H9 (cell line): ENCODE data around the gene RAB1B. TPM values are rescaled to one million over a fixed set of nuclear protein-coding genes. Genes with fewer than 3 reads are reported as not detected.
A peak's percentile ranks its signal among the peaks of the same experiment; 100 is the strongest.

Experiments
- DNase-seq: peaks from one replicate; pipeline ENCODE4 v3.0.0-alpha.2; 2017
- H2AFZ ChIP-seq: one replicate; pipeline ENCODE4 v1.6.1; 2013; ENCODE audit warnings: mild to moderate bottlenecking, low read length, control low read depth, moderate library complexity
- H2AK5ac ChIP-seq: 2 replicates; pipeline ENCODE4 v1.6.1; 2013; ENCODE audit warnings: low read length, control low read depth, mixed read lengths; ENCODE audit not compliant: insufficient read length
- H2BK120ac ChIP-seq: one replicate; pipeline ENCODE4 v1.6.1; 2013; ENCODE audit warnings: low read depth, mild to moderate bottlenecking, low read length, control low read depth, inconsistent platforms; ENCODE audit not compliant: poor library complexity, severe bottlenecking
- H2BK12ac ChIP-seq: 2 replicates; pipeline ENCODE4 v1.6.1; 2013; ENCODE audit warnings: low read length, control low read depth, mixed read lengths, low read depth; ENCODE audit not compliant: insufficient read length
- H2BK15ac ChIP-seq: 2 replicates; pipeline ENCODE4 v1.6.1; 2013; ENCODE audit warnings: low read depth, low read length, control low read depth
- H2BK20ac ChIP-seq: one replicate; pipeline ENCODE4 v1.6.1; 2013; ENCODE audit warnings: low read depth, mild to moderate bottlenecking, low read length, control low read depth, inconsistent platforms; ENCODE audit not compliant: poor library complexity, severe bottlenecking
- H2BK5ac ChIP-seq: 2 replicates; pipeline ENCODE4 v1.6.1; 2013; ENCODE audit warnings: low read length, control low read depth, mixed read lengths; ENCODE audit not compliant: insufficient read length
- H3K14ac ChIP-seq: 2 replicates; pipeline ENCODE4 v1.6.1; 2013; ENCODE audit warnings: low read length, control low read depth; ENCODE audit not compliant: insufficient read depth
- H3K18ac ChIP-seq: 2 replicates; pipeline ENCODE4 v1.6.1; 2013; ENCODE audit warnings: low read depth, mild to moderate bottlenecking, mixed read lengths, low read length, control low read depth; ENCODE audit not compliant: insufficient read length
- H3K23ac ChIP-seq: 2 replicates; pipeline ENCODE4 v1.6.1; 2013; ENCODE audit warnings: low read length, control low read depth, mixed read lengths, low read depth; ENCODE audit not compliant: insufficient read length
- H3K23me2 ChIP-seq: 2 replicates; pipeline ENCODE4 v1.6.1; 2013; ENCODE audit warnings: low read depth, mild to moderate bottlenecking, mixed read lengths, low read length, control low read depth; ENCODE audit not compliant: insufficient read length, poor library complexity, severe bottlenecking
- H3K27ac ChIP-seq: 2 replicates; pipeline ENCODE4 v1.5.1; 2013; ENCODE audit warnings: low read length, control low read depth, mixed read lengths, low read depth; ENCODE audit not compliant: insufficient read length
- H3K27me3 ChIP-seq: 2 replicates; pipeline ENCODE4 v1.6.1; 2013; ENCODE audit warnings: low read length, control low read depth, inconsistent platforms; ENCODE audit not compliant: insufficient read depth
- H3K4ac ChIP-seq: 2 replicates; pipeline ENCODE4 v1.6.1; 2013; ENCODE audit warnings: low read depth, mild to moderate bottlenecking, control low read depth, inconsistent platforms, low read length, moderate library complexity
- H3K4me1 ChIP-seq: 2 replicates; pipeline ENCODE4 v1.6.1; 2013; ENCODE audit warnings: low read length, control low read depth, inconsistent platforms; ENCODE audit not compliant: insufficient read depth
- H3K4me2 ChIP-seq: 2 replicates; pipeline ENCODE4 v1.6.1; 2013; ENCODE audit warnings: low read length, control low read depth, mixed read lengths; ENCODE audit not compliant: insufficient read length, insufficient read depth
- H3K56ac ChIP-seq: 2 replicates; pipeline ENCODE4 v1.6.1; 2013; ENCODE audit warnings: low read depth, mild to moderate bottlenecking, mixed read lengths, low read length, control low read depth; ENCODE audit not compliant: insufficient read length
- H3K79me1 ChIP-seq: 2 replicates; pipeline ENCODE4 v1.6.1; 2013; ENCODE audit warnings: low read depth, mild to moderate bottlenecking, moderate library complexity, low read length, control low read depth, inconsistent platforms; ENCODE audit not compliant: insufficient read depth, poor library complexity, severe bottlenecking
- H3K79me2 ChIP-seq: 2 replicates; pipeline ENCODE4 v1.6.1; 2013; ENCODE audit warnings: low read length, control low read depth, inconsistent platforms; ENCODE audit not compliant: insufficient read depth
- H3K9ac ChIP-seq: 2 replicates; pipeline ENCODE4 v1.6.1; 2013; ENCODE audit warnings: low read length, control low read depth, mixed read lengths; ENCODE audit not compliant: insufficient read length; ENCODE audit errors: extremely low read depth
- H3K9me3 ChIP-seq: one replicate; pipeline ENCODE4 v1.6.1; 2013; ENCODE audit warnings: low read depth, low read length, inconsistent platforms; ENCODE audit not compliant: control insufficient read depth
- H3T11ph ChIP-seq: one replicate; pipeline ENCODE4 v1.6.1; 2013; ENCODE audit warnings: mild to moderate bottlenecking, low read length, control low read depth, inconsistent platforms
- H4K20me1 ChIP-seq: one replicate; pipeline ENCODE4 v1.6.1; 2013; ENCODE audit not compliant: control insufficient read depth, insufficient read length, insufficient read depth
- H4K5ac ChIP-seq: 2 replicates; pipeline ENCODE4 v1.6.1; 2013; ENCODE audit warnings: low read depth, mild to moderate bottlenecking, mixed read lengths, low read length, control low read depth; ENCODE audit not compliant: insufficient read length
- H4K8ac ChIP-seq: replicated peaks from 2 replicates; pipeline ENCODE4 v1.6.1; 2013; ENCODE audit warnings: low read length, control low read depth, mixed read lengths, low read depth; ENCODE audit not compliant: insufficient read length
- H4K91ac ChIP-seq: 2 replicates; pipeline ENCODE4 v1.6.1; 2013; ENCODE audit warnings: low read depth, mild to moderate bottlenecking, moderate library complexity, mixed read lengths, low read length, control low read depth; ENCODE audit not compliant: insufficient read length
- H3K27ac Mint-ChIP-seq, 3 experiments: 2 replicates in 2 of 3; 3 replicates in 1 of 3; pipeline ENCODE4 v1.8.0; 2020 to 2021; ENCODE audit warnings: mixed read lengths in 3 of 3, mild to moderate bottlenecking in 1 of 3, moderate library complexity in 1 of 3
- H3K27me3 Mint-ChIP-seq: 2 replicates; pipeline ENCODE4 v1.8.0; 2021; ENCODE audit warnings: low read depth, mild to moderate bottlenecking, moderate library complexity, mixed read lengths
- H3K36me3 Mint-ChIP-seq, 3 experiments: 2 replicates in 2 of 3; 3 replicates in 1 of 3; pipeline ENCODE4 v1.8.0; 2020 to 2021; ENCODE audit warnings: low read depth in 3 of 3, mixed read lengths in 3 of 3; ENCODE audit not compliant: insufficient read depth in 1 of 3
- H3K4me1 Mint-ChIP-seq, 2 experiments: 2 replicates each; pipeline ENCODE4 v1.8.0; 2020; ENCODE audit warnings: mixed read lengths in 2 of 2
- H3K4me3 Mint-ChIP-seq, 2 experiments: 2 replicates in 1 of 2; 3 replicates in 1 of 2; pipeline ENCODE4 v1.8.0; 2020 to 2021; ENCODE audit warnings: mild to moderate bottlenecking in 2 of 2, mixed read lengths in 2 of 2, moderate library complexity in 1 of 2
- H3K9me3 Mint-ChIP-seq, 2 experiments: 2 replicates in 1 of 2; 3 replicates in 1 of 2; pipeline ENCODE4 v1.8.0; 2020; ENCODE audit warnings: mild to moderate bottlenecking in 2 of 2, mixed read lengths in 2 of 2, moderate library complexity in 1 of 2
- WGBS: extraction: QIAGEN DNeasy Blood & Tissue Kit; methylation state at CpG from one replicate; pipeline ENCODE4 v1.1.7; 2013; ENCODE audit warnings: missing lambda C conversion rate, low lambda C conversion rate, mixed read lengths; ENCODE audit not compliant: insufficient read length; ENCODE audit errors: extremely low coverage; 5-methylcytosine and 5-hydroxymethylcytosine counted together
- total RNA-seq: library from RNA; stranded (reverse); gene quantifications from 2 replicates; pipeline ENCODE4 v1.2.1, GENCODE V29; 2021
- TF ChIP-seq, protein P1 (sequence below): fragments of 200-600 bp; sonication (generic); conservative IDR thresholded peaks from 3 replicates; pipeline ENCODE4 v1.8.0; 2021; ENCODE audit warnings: antibody characterized with exemption, mild to moderate bottlenecking

The RAB1B gene
- total RNA-seq, 1 experiment from 2014 or later: 118 TPM

DNA sequence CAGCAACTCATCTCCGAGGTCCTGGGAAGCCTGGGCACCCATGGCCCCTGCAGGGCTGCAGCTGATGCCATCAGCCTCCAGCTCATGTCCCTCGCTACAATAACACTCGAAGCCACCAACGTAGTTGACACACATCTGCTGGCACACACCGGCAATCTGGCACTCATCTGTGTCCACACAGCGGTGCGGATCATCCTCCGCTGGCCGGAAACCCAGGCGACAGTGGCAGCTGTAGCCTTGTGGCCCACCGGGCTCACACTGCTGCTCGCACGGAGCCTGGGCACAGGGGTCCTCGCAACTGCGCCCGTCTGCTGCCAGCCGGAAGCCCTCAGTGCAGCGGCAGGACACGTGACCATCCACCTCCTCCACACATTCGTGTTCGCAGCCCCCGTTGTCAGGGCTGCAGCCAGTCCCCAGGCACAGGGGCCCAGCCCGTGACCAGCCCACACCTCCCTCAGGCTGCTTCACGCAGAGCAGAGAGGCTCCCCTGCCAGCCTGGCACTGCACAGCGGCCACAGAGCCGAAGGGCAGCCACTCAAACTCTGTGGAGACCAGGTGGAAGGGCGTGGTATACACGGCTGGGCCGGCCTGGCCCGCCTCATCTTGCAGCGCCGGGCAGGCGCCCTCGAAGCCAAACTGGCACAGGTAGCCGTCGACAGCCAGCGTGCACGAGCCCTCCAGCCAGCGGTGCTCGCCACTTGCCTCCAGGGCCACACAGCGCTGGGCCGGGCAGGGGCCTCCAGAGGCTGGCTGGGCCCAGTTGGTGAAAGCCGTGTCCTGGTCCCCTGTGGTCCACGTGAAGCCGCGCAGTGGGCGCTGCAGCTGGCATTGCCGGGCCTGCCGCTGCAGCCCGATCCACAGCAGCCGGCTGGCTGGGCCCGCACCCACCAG is 47.7 kb downstream of the RAB1B start:
- peaks cover 14 to 20% of the 10 kb centered on the region in 2 experiments for H3K9me3 Mint-ChIP-seq
- Histone ChIP-seq H2AK5ac (no peak overlapping the region), H4K91ac (peak overlapping the region; percentile 48), H4K8ac (no peak overlapping the region), H2BK15ac (no peak overlapping the region), H3K18ac (peak overlapping the region; percentile 17), H3K14ac (0 out of 2 replicates have a peak overlapping the region, but pooled peaks have one; percentile 4), H3K4ac (no peak overlapping the region), H2BK20ac (no peak overlapping the region), H3T11ph (no peak overlapping the region), H3K27ac (no peak overlapping the region), H3K79me2 (no peaks in the 10 kb centered on the region), H3K9ac (no peak overlapping the region), H3K27me3 (no peaks in the 10 kb centered on the region), H2AFZ (no peak overlapping the region), H3K4me1 (peaks cover 2% of the 10 kb centered on the region; the same call in 1 of the 2 replicates), H3K79me1 (no peaks in the 10 kb centered on the region), H2BK120ac (no peak overlapping the region), H3K9me3 (no peaks in the 10 kb centered on the region), H3K23me2 (peaks cover 12% of the 10 kb centered on the region), H3K4me2 (no peak overlapping the region), H2BK12ac (no peak overlapping the region), H2BK5ac (no peak overlapping the region), H3K23ac (no peak overlapping the region), H4K5ac (no peak overlapping the region), H4K20me1 (no peaks in the 10 kb centered on the region), H3K56ac (no peak overlapping the region)
- no CpG with 5 or more reads among the region's 52 CpGs for WGBS
- peak overlapping the region in 1 of 2 experiments; percentile 48; a peak in 1 of 5 replicates for H3K4me3 Mint-ChIP-seq
- H3K27ac Mint-ChIP-seq: peak overlapping the region in 1 of 3 experiments; percentile 82; a peak in 1 of 7 replicates
- peaks cover 29% of the 10 kb centered on the region for H3K27me3 Mint-ChIP-seq
- peaks cover 8 to 18% (median 16%) of the 10 kb centered on the region in 3 experiments for H3K36me3 Mint-ChIP-seq
- peaks cover 26 to 34% of the 10 kb centered on the region in 2 experiments for H3K4me1 Mint-ChIP-seq
- TF ChIP-seq, protein P1, sequence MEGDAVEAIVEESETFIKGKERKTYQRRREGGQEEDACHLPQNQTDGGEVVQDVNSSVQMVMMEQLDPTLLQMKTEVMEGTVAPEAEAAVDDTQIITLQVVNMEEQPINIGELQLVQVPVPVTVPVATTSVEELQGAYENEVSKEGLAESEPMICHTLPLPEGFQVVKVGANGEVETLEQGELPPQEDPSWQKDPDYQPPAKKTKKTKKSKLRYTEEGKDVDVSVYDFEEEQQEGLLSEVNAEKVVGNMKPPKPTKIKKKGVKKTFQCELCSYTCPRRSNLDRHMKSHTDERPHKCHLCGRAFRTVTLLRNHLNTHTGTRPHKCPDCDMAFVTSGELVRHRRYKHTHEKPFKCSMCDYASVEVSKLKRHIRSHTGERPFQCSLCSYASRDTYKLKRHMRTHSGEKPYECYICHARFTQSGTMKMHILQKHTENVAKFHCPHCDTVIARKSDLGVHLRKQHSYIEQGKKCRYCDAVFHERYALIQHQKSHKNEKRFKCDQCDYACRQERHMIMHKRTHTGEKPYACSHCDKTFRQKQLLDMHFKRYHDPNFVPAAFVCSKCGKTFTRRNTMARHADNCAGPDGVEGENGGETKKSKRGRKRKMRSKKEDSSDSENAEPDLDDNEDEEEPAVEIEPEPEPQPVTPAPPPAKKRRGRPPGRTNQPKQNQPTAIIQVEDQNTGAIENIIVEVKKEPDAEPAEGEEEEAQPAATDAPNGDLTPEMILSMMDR: no peak
- no peak for DNase-seq
